Panc1 (cell line): Measurements from ENCODE around the gene UBE2E1. TPM values are rescaled to one million over a fixed set of nuclear protein-coding genes. Genes with fewer than 3 reads are reported as not detected.
A peak's percentile ranks its signal among the peaks of the same experiment; 100 is the strongest.

Experiments used
- ATAC-seq: fragments of 200-7000 bp; cut with Tn5 transposase; 2 replicates; pipeline ENCODE4 v1.9.1; 2020; ENCODE audit warnings: mild to moderate bottlenecking, moderate library complexity
- BruUV-seq: library from RNA; stranded (reverse); fragments of 400-500 nt; replicated peaks from 2 replicates; lab custom pipeline; 2021; lab: Mats Ljungman, UMichigan
- CTCF ChIA-PET: fragments of 300-600 bp; sonication (Branson Sonifier 250); formaldehyde crosslinking; loops from one replicate; lab custom pipeline; 2022; ENCODE audit warnings: antibody characterized with exemption; lab: Charles Lee
- POLR2A ChIA-PET: fragments of 300-600 bp; sonication (Branson Sonifier 250); formaldehyde crosslinking; loops from one replicate; lab custom pipeline; 2022; ENCODE audit warnings: antibody characterized with exemption; lab: Charles Lee
- DNase-seq: peaks from one replicate; pipeline ENCODE4 v3.0.0-alpha.2; 2010; ENCODE audit warnings: low read depth, low spot score
- H3K27ac ChIP-seq: 2 replicates; pipeline ENCODE4 v1.5.1; 2011; ENCODE audit warnings: mild to moderate bottlenecking, low read length, inconsistent platforms
- H3K27me3 ChIP-seq: fragments of 200-500 bp; sonication (Bioruptor generic); 2 replicates; pipeline ENCODE4 v1.6.0; 2014; ENCODE audit warnings: low read length, inconsistent platforms; ENCODE audit not compliant: control insufficient read depth, insufficient read depth
- H3K36me3 ChIP-seq: fragments of 200-500 bp; sonication (Bioruptor generic); 2 replicates; pipeline ENCODE4 v1.5.1; 2014; ENCODE audit warnings: inconsistent platforms, mild to moderate bottlenecking, low read length, moderate library complexity; ENCODE audit not compliant: control insufficient read depth, insufficient read depth
- H3K4me1 ChIP-seq: 2 replicates; pipeline ENCODE4 v1.5.1; 2011; ENCODE audit warnings: inconsistent platforms, mild to moderate bottlenecking, low read length, moderate library complexity; ENCODE audit not compliant: control insufficient read depth, insufficient read depth
- H3K4me3 ChIP-seq, 2 experiments: 2 replicates each; pipeline ENCODE4 v1.5.1; 2011 to 2012; ENCODE audit warnings: low read depth in 2 of 2, low read length in 2 of 2, mild to moderate bottlenecking in 2 of 2, inconsistent platforms in 1 of 2, moderate library complexity in 1 of 2
- H3K9me3 ChIP-seq: fragments of 200-500 bp; sonication (Bioruptor generic); 2 replicates; pipeline ENCODE4 v1.5.1; 2014; ENCODE audit warnings: low read depth, mild to moderate bottlenecking, inconsistent platforms, low read length, moderate library complexity; ENCODE audit not compliant: control insufficient read depth, insufficient read depth
- CTCF ChIP-seq: fragments of 450-650 bp; IDR thresholded peaks from 2 replicates; pipeline ENCODE4 v1.5.1; 2017; ENCODE audit warnings: mild to moderate bottlenecking
- POLR2AphosphoS5 ChIP-seq: IDR thresholded peaks from 2 replicates; pipeline ENCODE4 v1.6.1; 2012; ENCODE audit warnings: mild to moderate bottlenecking, low read depth, low read length, moderate library complexity
- SIN3A ChIP-seq: IDR thresholded peaks from 2 replicates; pipeline ENCODE4 v1.6.1; 2012; ENCODE audit warnings: low read depth, mild to moderate bottlenecking, low read length, moderate library complexity, borderline replicate concordance; ENCODE audit not compliant: insufficient read depth
- TCF7L2 ChIP-seq: IDR thresholded peaks from 2 replicates; pipeline ENCODE4 v1.6.1; 2011; ENCODE audit warnings: mild to moderate bottlenecking, low read depth, low read length, inconsistent platforms
- in situ Hi-C: cut with HindIII; loops from 2 replicates; pipeline ENCODE4 v1.10.0; 2016; ENCODE audit warnings: low sequenced_read_pairs, low pct_unique_long_range_greater_than_20kb
- intact Hi-C: fragments of 100-400 bp; cut with micrococcal nuclease; formaldehyde crosslinking; loops from one replicate; pipeline ENCODE4 v1.10.0; 2022; ENCODE audit not compliant: unreplicated experiment
- total RNA-seq: library from RNA; stranded (reverse); gene quantifications from one replicate; pipeline ENCODE4 v1.2.1, GENCODE V29; 2021; ENCODE audit not compliant: unreplicated experiment
- TF ChIP-seq, protein P1 (sequence below), 2 experiments: IDR thresholded peaks; 2 replicates each; pipeline ENCODE4 v1.6.1; 2011 to 2012; ENCODE audit warnings: low read depth in 2 of 2, control low read depth in 1 of 2, low read length in 1 of 2, mild to moderate bottlenecking in 1 of 2, moderate library complexity in 1 of 2; ENCODE audit not compliant: insufficient read depth in 1 of 2

Gene UBE2E1
- total RNA-seq, 1 experiment from 2014 or later, result 127 TPM

GRCh38 chr3:23861689-23862088 is 55.9 kb downstream of the UBE2E1 start:
- Histone ChIP-seq H3K4me3 (no peak overlapping the region), H3K9me3 (no peaks in the 10 kb centered on the region), H3K27ac (no peak overlapping the region), H3K4me1 (peaks cover 41% of the 10 kb centered on the region), H3K27me3 (no peaks in the 10 kb centered on the region), H3K36me3 (no peaks in the 10 kb centered on the region)
- TF ChIP-seq CTCF, result no peak
- TF ChIP-seq, protein P1, sequence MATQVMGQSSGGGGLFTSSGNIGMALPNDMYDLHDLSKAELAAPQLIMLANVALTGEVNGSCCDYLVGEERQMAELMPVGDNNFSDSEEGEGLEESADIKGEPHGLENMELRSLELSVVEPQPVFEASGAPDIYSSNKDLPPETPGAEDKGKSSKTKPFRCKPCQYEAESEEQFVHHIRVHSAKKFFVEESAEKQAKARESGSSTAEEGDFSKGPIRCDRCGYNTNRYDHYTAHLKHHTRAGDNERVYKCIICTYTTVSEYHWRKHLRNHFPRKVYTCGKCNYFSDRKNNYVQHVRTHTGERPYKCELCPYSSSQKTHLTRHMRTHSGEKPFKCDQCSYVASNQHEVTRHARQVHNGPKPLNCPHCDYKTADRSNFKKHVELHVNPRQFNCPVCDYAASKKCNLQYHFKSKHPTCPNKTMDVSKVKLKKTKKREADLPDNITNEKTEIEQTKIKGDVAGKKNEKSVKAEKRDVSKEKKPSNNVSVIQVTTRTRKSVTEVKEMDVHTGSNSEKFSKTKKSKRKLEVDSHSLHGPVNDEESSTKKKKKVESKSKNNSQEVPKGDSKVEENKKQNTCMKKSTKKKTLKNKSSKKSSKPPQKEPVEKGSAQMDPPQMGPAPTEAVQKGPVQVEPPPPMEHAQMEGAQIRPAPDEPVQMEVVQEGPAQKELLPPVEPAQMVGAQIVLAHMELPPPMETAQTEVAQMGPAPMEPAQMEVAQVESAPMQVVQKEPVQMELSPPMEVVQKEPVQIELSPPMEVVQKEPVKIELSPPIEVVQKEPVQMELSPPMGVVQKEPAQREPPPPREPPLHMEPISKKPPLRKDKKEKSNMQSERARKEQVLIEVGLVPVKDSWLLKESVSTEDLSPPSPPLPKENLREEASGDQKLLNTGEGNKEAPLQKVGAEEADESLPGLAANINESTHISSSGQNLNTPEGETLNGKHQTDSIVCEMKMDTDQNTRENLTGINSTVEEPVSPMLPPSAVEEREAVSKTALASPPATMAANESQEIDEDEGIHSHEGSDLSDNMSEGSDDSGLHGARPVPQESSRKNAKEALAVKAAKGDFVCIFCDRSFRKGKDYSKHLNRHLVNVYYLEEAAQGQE (IDR thresholded peaks at IDR 0.05; ENCODE audit: insufficient read depth in 1 of 2, low read depth in 2 of 2, low read length in 1 of 2), result no peak
- no peak for TF ChIP-seq TCF7L2
- TF ChIP-seq POLR2AphosphoS5, result no peak
- no peak for TF ChIP-seq SIN3A
- in situ Hi-C loops (no loop called here), intact Hi-C loops (no loop called here)
- CTCF ChIA-PET, result no interaction called here
- BruUV-seq, result no TSS peak
- ATAC-seq (no peak), DNase-seq (no peak)
- POLR2A ChIA-PET, result no interaction called here

- ATAC-seq (no peak), DNase-seq (no peak)
- Histone ChIP-seq H3K4me3 (no peak overlapping the region), H3K36me3 (no peaks in the 10 kb centered on the region), H3K27ac (no peak overlapping the region), H3K4me1 (peaks cover 42% of the 10 kb centered on the region), H3K9me3 (no peaks in the 10 kb centered on the region), H3K27me3 (no peaks in the 10 kb centered on the region)
- POLR2A ChIA-PET, result no interaction called here
- BruUV-seq, result no TSS peak
- in situ Hi-C loops, result no loop called here
- CTCF ChIA-PET, result no interaction called here
- no peak for TF ChIP-seq POLR2AphosphoS5
- intact Hi-C loops, result no loop called here
Observed at GRCh38 chr3:23863060-23863459, 57.3 kb downstream of the UBE2E1 start.

DNA sequence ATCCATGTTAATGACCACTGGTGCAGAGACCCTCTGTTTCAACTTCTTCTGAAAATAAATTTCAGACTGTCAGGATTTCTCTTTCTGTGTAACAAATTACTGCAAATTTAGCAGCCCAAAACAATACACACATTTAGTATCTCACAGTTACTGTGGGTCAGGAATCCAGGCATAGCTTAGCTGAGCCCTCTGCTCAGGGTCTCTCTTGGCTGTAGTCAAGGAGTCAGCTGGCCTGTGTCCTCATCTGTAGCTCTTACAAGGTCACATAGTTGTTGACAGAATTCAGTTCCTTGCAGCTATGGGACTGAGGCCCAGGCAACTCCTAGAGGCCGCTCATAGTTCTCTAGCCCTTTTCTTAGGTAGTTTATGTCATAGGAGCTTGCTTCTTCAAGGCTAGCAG is 59.2 kb downstream of the UBE2E1 start:
- ChIA-PET CTCF (no interaction called here), POLR2A (interaction anchor here (0.7 kb wide), 1 partner anchor 14 kb away, joined by 3 read pairs; no protein-coding TSS in a partner anchor)
- BruUV-seq, result no TSS peak
- Histone ChIP-seq H3K36me3 (no peaks in the 10 kb centered on the region), H3K4me1 (peaks cover 33% of the 10 kb centered on the region), H3K27ac (0 out of 2 replicates have a peak overlapping the region, but pooled peaks have one; percentile 12), H3K27me3 (no peaks in the 10 kb centered on the region), H3K4me3 (no peak overlapping the region), H3K9me3 (no peaks in the 10 kb centered on the region)
- intact Hi-C loops (no loop called here), in situ Hi-C loops (no loop called here)
- DNase-seq (no peak), ATAC-seq (no peak)
- TF ChIP-seq SIN3A (no peak), CTCF (no peak), POLR2AphosphoS5 (no peak), TCF7L2 (no peak)
- TF ChIP-seq, protein P1 (IDR thresholded peaks at IDR 0.05; ENCODE audit: insufficient read depth in 1 of 2, low read depth in 2 of 2, low read length in 1 of 2), result no peak
